ENCODE measurements around the gene CSKMT. TPM values are rescaled to one million over a fixed set of nuclear protein-coding genes. Genes with fewer than 3 reads are reported as not detected.

Gene CSKMT
- total RNA-seq, 1 donor, result 10.8 TPM

DNA sequence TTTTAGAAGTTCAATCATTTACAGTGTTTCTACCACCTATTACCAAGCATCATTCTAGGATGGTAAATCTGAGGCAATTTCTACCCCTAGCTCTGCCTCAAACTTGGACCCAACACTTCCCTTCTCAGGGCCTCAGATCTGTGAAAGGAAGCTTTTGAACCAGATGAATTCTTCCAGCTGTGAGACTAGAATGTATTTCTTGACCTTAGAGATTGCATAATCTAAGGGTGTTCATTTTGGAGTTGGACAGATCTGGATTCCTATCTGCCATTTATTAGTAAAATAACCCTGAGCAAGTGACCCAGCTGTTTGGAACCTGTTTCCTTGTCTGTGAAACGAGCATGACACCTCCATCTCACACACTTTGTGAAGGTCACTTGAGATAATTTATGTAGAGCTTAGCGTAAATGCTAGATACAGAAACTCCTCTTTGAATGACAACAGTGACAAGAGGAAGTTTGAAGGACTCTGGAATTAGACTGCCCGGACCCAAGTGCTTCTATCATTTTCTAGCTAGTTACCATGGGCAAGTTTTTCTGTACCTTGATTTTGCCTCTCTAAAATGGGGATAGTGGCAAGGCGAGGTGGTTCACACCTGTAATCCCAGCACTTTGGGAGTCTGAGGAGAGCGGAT is 8.2 kb upstream of the CSKMT start:
- no peak overlapping the region for H3K4me3 ChIP-seq (ENCODE audit: low read depth, low read length)
- no peak for DNase-seq (ENCODE audit: low read depth)
- TF ChIP-seq, protein P1, sequence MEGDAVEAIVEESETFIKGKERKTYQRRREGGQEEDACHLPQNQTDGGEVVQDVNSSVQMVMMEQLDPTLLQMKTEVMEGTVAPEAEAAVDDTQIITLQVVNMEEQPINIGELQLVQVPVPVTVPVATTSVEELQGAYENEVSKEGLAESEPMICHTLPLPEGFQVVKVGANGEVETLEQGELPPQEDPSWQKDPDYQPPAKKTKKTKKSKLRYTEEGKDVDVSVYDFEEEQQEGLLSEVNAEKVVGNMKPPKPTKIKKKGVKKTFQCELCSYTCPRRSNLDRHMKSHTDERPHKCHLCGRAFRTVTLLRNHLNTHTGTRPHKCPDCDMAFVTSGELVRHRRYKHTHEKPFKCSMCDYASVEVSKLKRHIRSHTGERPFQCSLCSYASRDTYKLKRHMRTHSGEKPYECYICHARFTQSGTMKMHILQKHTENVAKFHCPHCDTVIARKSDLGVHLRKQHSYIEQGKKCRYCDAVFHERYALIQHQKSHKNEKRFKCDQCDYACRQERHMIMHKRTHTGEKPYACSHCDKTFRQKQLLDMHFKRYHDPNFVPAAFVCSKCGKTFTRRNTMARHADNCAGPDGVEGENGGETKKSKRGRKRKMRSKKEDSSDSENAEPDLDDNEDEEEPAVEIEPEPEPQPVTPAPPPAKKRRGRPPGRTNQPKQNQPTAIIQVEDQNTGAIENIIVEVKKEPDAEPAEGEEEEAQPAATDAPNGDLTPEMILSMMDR (IDR thresholded peaks at IDR 0.05; ENCODE audit: insufficient read depth, low read length), result no peak

DNA sequence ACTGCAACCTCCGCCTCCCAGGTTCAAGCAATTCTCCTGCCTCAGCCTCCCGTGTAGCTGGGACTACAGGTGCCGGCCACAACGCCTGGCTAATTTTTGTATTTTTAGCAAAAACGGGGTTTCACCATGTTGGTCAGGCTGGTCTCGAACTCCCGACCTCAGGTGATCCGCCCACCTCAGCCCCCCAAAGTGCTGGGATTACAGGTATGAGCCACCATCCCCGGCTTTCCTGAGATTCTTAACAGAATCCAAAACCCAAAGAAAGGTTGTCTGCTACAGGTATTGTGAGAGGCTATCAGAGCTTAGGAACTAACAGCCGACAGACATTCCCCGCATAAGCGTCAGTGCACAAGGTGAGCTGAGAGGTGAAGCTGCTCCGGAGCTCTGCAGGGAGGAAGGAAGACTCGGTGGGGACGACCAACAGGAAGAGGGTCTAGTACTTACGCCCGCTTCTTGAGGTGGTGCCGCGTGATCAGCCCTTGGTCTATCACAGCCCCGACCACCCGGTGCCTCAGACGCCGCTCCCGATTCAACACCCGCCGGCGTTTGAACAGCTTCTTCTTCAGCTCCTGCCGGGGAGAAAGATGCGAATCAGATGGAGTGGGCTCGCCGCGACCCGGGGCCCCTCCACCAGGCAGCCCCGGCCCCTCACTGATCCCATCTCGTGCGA is 572 bp upstream of the CSKMT start:
- H3K4me3 ChIP-seq (ENCODE audit: low read depth, low read length), result peak overlapping the region; percentile 97
- peak; percentile 49 for DNase-seq (ENCODE audit: low read depth)
- TF ChIP-seq, protein P1 (IDR thresholded peaks at IDR 0.05; ENCODE audit: insufficient read depth, low read length), result no peak

DNA sequence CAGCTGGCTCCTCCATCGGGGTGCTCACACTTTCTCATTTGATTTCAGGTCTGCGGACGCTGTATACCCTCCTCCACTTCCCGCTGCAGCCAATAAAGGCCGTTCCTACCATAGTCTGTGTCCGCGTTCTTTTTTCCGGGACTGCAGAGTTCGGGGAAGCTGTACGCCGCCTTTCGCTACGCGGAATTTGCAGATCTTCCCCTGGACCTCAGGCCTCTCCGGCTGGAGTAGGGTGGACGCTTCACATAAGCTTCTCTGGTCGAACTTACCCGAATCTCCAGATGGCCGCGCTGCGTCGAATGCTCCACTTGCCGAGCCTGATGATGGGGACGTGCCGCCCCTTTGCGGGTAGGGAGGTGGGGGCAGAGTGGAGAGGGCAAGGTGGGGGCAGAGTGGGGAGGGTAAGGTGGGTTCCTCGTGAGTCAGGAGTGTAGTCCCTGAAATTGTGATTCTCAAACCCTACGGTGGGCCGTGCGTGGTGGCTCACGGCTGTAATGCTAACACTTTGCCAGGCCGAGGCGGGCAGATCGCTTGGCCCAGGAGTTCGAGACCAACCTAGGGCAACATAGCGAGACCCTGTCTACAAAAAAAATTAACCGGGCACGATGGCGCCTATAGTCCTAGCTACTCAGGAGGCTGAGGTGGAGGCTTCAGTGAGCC is 617 bp downstream of the CSKMT start:
- TF ChIP-seq, protein P1 (IDR thresholded peaks at IDR 0.05; ENCODE audit: insufficient read depth, low read length), result no peak
- peak overlapping the region; percentile 97 for H3K4me3 ChIP-seq (ENCODE audit: low read depth, low read length)
- DNase-seq (ENCODE audit: low read depth), result peak; percentile 74

DNA sequence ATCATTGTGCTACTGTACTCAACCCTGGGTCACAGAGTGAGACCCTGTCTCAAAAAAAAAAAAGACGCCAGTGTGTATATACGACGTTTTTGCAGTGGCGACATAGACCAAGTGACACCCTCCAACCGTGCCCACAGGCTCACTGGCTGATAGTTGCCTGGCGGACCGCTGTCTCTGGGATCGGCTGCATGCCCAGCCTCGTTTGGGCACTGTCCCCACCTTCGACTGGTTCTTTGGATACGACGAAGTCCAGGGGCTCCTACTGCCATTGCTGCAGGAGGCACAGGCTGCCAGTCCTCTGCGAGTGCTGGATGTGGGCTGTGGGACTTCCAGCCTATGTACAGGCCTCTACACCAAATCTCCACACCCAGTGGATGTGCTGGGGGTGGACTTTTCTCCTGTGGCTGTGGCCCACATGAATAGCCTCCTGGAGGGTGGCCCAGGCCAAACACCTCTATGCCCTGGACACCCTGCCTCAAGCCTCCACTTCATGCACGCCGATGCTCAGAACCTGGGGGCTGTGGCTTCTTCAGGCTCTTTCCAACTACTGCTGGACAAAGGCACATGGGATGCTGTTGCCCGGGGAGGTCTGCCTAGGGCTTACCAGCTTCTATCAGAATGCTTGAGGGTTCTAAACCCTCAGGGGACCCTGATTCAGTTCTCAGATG is 1.3 kb downstream of the CSKMT start:
- TF ChIP-seq, protein P1 (IDR thresholded peaks at IDR 0.05; ENCODE audit: insufficient read depth, low read length), result no peak
- DNase-seq (ENCODE audit: low read depth), result no peak
- H3K4me3 ChIP-seq (ENCODE audit: low read depth, low read length), result peak overlapping the region; percentile 97

DNA sequence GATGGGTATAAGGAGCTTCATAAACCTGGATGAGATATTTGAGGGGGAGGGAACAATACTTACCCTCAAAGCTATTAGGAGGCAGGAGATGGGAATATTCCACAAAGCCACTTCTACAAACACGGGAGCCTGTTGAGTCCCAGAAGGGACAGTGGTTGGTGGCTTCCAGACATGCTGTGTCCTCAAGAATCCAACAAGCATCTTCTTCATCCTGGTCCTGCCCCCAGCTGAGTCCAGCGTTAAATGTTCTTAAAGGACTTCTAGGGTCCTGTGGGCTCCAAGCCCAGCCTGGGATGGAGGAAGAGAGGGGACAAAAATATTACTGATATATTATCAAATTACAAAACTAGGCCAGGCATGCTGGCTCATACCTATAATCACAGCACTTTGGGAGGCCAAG is 2.3 kb downstream of the CSKMT start:
- TF ChIP-seq, protein P1 (IDR thresholded peaks at IDR 0.05; ENCODE audit: insufficient read depth, low read length), result no peak
- no peak for DNase-seq (ENCODE audit: low read depth)
- peak overlapping the region; percentile 97 for H3K4me3 ChIP-seq (ENCODE audit: low read depth, low read length)

DNA sequence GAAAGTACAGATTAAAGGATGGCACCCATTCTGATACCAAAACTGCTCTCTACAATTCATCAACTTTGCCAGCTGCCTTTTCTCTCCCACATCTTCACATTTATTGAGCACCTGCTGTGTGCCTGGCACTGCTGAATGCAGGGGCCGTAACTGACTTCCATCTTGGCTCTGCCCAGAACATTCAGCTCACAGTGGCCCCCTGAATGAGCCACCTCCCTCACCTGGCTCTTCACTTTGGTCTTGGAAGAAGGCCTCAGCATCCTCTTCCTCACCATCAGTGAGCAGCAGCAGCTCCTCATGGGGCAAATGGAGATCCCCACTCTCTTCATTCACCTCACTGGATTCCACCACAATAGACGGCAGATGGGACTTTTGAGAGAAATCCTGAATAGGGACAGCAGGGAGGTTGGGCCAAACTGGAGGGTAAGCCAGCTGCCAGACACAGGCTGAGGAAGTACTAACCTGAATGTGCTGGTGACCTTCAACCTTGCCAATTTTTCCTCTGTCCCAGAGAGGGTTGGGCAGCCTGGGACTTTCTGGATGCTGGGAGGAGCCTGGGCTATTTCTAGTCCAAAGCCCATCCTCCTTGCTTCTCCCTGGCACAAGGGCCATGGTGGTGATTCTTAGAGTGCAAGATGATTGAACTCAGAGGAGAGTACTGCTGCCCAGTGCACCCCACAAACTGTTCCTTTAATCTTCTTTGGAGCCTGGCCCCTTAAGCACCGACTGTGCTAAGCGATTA is 4.5 kb downstream of the CSKMT start:
- TF ChIP-seq, protein P1 (IDR thresholded peaks at IDR 0.05; ENCODE audit: insufficient read depth, low read length), result no peak
- DNase-seq (ENCODE audit: low read depth), result no peak
- H3K4me3 ChIP-seq (ENCODE audit: low read depth, low read length), result no peak overlapping the region
